Stomach smooth muscle (tissue), 2 donors: ENCODE measurements around the gene DNAJC10.
"Not testable (repeated sequence)": the region's sequence is repeated elsewhere in the genome, so short reads cannot be mapped to it uniquely, and the experiment has no call there.

Experiments
- H3K27ac ChIP-seq: one replicate; pipeline ENCODE4 v1.7.0; 2013; ENCODE audit warnings: mild to moderate bottlenecking, low read length, inconsistent platforms
- H3K27me3 ChIP-seq, 2 donors: one replicate each; pipeline ENCODE4 v1.7.0; 2013; ENCODE audit warnings: low read length in 2 of 2; ENCODE audit not compliant: insufficient read depth in 2 of 2, control insufficient read depth in 1 of 2
- H3K36me3 ChIP-seq, 2 donors: one replicate each; pipeline ENCODE4 v1.7.0; 2013; ENCODE audit warnings: low read length in 2 of 2; ENCODE audit not compliant: control insufficient read depth in 2 of 2, insufficient read depth in 2 of 2
- H3K4me1 ChIP-seq: one replicate; pipeline ENCODE4 v1.7.0; 2013; ENCODE audit warnings: low read length; ENCODE audit not compliant: control insufficient read depth, insufficient read depth
- H3K4me3 ChIP-seq, 2 donors: one replicate each; pipeline ENCODE4 v1.7.0; 2013; ENCODE audit warnings: low read length in 2 of 2
- H3K9ac ChIP-seq, 2 donors: one replicate each; pipeline ENCODE4 v1.7.0; 2013; ENCODE audit warnings: low read length in 2 of 2, mild to moderate bottlenecking in 1 of 2
- H3K9me3 ChIP-seq, 2 donors: one replicate each; pipeline ENCODE4 v1.7.0; 2013; ENCODE audit warnings: low read length in 2 of 2; ENCODE audit not compliant: control insufficient read depth in 2 of 2
- donor health status: healthy.
- donor health status: Pancreatic carcinoma.

The DNAJC10 gene

DNA sequence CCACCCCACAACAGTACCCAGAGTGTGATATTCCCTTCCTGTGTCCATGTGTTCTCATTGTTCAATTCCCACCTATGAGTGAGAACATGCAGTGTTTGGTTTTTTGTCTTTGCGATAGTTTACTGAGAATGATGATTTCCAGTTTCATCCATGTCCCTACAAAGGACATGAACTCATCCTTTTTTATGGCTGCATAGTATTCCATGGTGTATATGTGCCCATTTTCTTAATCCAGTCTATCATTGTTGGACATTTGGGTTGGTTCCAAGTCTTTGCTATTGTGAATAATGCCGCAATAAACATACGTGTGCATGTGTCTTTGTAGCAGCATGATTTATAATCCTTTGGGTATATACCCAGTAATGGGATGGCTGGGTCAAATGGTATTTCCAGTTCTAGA lies 29.8 kb downstream of the DNAJC10 start:
- not testable (repeated sequence) for H3K4me3 ChIP-seq, H3K9me3 ChIP-seq, H3K27ac ChIP-seq, H3K4me1 ChIP-seq, H3K27me3 ChIP-seq, H3K9ac ChIP-seq
- H3K36me3 ChIP-seq, result peaks cover 12 to 18% of the 10 kb centered on the region in 2 donors

- no peaks in the 10 kb centered on the region for H3K27me3 ChIP-seq
- H3K4me1 ChIP-seq, result no peaks in the 10 kb centered on the region
- no peak overlapping the region for H3K27ac ChIP-seq
- H3K36me3 ChIP-seq, result peaks cover 5 to 23% of the 10 kb centered on the region in 2 donors
- H3K4me3 ChIP-seq, result no peak overlapping the region
- no peak overlapping the region for H3K9ac ChIP-seq
- H3K9me3 ChIP-seq, result no peaks in the 10 kb centered on the region
Observed at GRCh38 chr2:182754231-182754630, 38.2 kb downstream of the DNAJC10 start.

DNA sequence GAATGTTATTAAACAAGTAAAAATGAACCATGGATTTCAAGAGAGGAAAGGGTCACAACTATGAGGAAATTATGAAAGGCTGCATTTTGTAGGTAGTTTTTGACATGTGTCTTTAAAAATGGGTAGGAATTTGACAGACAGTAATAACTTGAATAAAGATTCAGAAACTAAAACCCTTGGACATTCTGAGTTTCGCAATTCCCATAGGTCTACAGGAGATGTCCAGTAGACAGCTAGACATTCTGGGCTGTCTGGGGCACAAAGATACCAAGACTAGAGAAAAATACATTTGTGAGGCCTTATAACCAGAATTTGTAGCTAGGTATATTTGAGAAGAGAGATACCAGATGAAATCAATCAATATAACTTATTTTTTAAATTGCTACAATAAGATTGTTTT lies 42.3 kb downstream of the DNAJC10 start:
- Histone ChIP-seq H3K27me3 (no peaks in the 10 kb centered on the region), H3K9ac (no peak overlapping the region), H3K4me3 (no peak overlapping the region), H3K4me1 (no peaks in the 10 kb centered on the region), H3K27ac (no peak overlapping the region), H3K9me3 (no peaks in the 10 kb centered on the region), H3K36me3 (peaks cover 9 to 17% of the 10 kb centered on the region in 2 donors)

- no peaks in the 10 kb centered on the region for H3K4me1 ChIP-seq
- H3K27me3 ChIP-seq, result no peaks in the 10 kb centered on the region
- H3K9ac ChIP-seq, result peak overlapping the region; percentile 1 to 43
- peaks cover 12 to 17% of the 10 kb centered on the region in 2 donors for H3K36me3 ChIP-seq
- no peaks in the 10 kb centered on the region for H3K9me3 ChIP-seq
- peak overlapping the region; percentile 14 to 44 for H3K4me3 ChIP-seq
- peak overlapping the region; percentile 56 for H3K27ac ChIP-seq
Observed at GRCh38 chr2:182761903-182762302, 45.8 kb downstream of the DNAJC10 start.

DNA sequence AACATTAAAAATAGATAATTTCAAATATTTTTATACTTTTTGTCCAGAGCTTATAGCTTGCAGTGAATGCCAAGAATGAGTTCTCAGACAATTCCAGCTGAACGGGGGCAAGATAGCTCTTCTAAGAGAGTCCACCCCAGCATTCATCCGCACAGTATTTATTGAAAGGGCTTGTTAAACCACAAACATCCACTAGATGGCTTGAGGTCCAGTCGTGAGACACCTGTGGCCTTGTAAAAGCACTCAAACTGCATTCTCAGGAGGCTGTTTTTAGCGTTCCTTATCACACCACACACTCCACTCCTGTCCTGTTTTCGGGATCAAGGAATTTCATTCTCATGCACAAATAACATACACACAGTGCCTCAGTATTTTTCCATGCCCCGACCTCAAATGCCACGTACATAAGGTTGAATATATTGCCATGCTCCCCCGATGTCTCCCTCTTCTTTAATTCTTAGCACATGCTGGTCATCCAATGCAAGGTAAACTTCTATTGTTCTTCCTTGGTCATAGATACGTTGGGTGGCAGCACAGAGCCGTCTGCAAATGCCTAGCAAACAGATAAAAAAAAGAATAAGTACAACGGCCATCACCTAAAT lies 47.4 kb downstream of the DNAJC10 start:
- H3K27ac ChIP-seq, result no peak overlapping the region
- H3K36me3 ChIP-seq, result peaks cover 7 to 10% of the 10 kb centered on the region in 2 donors
- H3K4me3 ChIP-seq, result no peak overlapping the region
- no peaks in the 10 kb centered on the region for H3K27me3 ChIP-seq
- H3K4me1 ChIP-seq, result no peaks in the 10 kb centered on the region
- no peaks in the 10 kb centered on the region for H3K9me3 ChIP-seq
- peak overlapping the region in 1 of 2 donors; percentile 1 for H3K9ac ChIP-seq

- no peak overlapping the region for H3K27ac ChIP-seq
- H3K9me3 ChIP-seq, result no peaks in the 10 kb centered on the region
- peaks cover 2 to 3% of the 10 kb centered on the region in 2 donors for H3K36me3 ChIP-seq
- no peaks in the 10 kb centered on the region for H3K27me3 ChIP-seq
- no peaks in the 10 kb centered on the region for H3K4me1 ChIP-seq
- no peak overlapping the region for H3K4me3 ChIP-seq
- H3K9ac ChIP-seq, result no peak overlapping the region
Observed at GRCh38 chr2:182766626-182767025, 50.6 kb downstream of the DNAJC10 start.

DNA sequence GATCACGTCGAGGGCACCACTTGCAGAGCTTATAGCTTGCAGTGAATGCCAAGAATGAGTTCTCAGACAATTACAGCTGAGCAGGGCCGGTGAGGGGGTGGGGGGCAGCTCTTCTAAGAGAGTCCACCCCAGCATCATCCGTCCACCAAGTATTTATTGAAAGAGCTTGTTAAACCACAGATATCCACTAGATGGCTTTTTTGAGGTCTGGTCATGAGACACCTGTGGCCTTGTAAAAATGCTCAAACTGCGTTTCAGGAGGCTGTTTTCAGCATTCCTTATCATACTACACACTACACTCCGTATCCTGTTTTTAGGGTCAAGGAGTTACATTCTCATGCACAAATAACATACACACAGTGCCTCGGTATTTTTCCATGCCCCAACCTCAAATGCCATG lies 51.5 kb downstream of the DNAJC10 start:
- H3K27ac ChIP-seq, result no peak overlapping the region
- H3K4me1 ChIP-seq, result no peaks in the 10 kb centered on the region
- H3K9me3 ChIP-seq, result no peaks in the 10 kb centered on the region
- H3K9ac ChIP-seq, result no peak overlapping the region
- no peaks in the 10 kb centered on the region for H3K27me3 ChIP-seq
- peaks cover 2 to 3% of the 10 kb centered on the region in 2 donors for H3K36me3 ChIP-seq
- H3K4me3 ChIP-seq, result no peak overlapping the region

GRCh38 chr2:182768950-182769349 lies 52.9 kb downstream of the DNAJC10 start:
- not testable (repeated sequence) for H3K4me3 ChIP-seq, H3K27me3 ChIP-seq, H3K27ac ChIP-seq, H3K36me3 ChIP-seq, H3K4me1 ChIP-seq, H3K9ac ChIP-seq, H3K9me3 ChIP-seq

- Histone ChIP-seq H3K36me3 (peaks cover 2 to 11% of the 10 kb centered on the region in 2 donors), H3K9me3 (no peaks in the 10 kb centered on the region), H3K27me3 (no peaks in the 10 kb centered on the region), H3K4me3 (no peak overlapping the region), H3K27ac (no peak overlapping the region), H3K4me1 (no peaks in the 10 kb centered on the region), H3K9ac (no peak overlapping the region)
Observed at GRCh38 chr2:182779323-182779722, 63.3 kb downstream of the DNAJC10 start.

DNA sequence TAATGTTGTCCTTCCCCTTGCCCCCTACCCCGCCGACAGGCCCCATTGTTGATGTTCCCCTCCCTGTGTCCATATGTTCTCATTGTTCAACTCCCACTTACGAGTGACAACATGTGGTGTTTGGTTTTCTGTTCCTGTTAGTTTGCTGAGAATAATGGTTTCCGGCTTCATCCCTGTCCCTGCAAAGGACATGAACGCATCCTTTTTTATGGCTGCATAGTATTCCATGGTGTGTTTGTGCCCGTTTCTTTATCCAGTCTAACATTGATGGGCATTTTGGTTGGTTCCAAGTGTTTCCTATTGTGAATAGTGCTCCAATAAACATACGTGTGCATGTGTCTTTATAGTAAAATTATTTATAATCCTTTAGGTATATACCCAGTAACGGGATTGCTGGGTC lies 65.0 kb downstream of the DNAJC10 start:
- H3K36me3 ChIP-seq, H3K27ac ChIP-seq, H3K9ac ChIP-seq, H3K4me3 ChIP-seq, H3K27me3 ChIP-seq, H3K9me3 ChIP-seq, H3K4me1 ChIP-seq: not testable (repeated sequence)

- not testable (repeated sequence) for H3K9ac ChIP-seq, H3K9me3 ChIP-seq, H3K36me3 ChIP-seq, H3K4me1 ChIP-seq, H3K27ac ChIP-seq, H3K4me3 ChIP-seq, H3K27me3 ChIP-seq
Observed at GRCh38 chr2:182782686-182783085, 66.6 kb downstream of the DNAJC10 start.
